ENCODE results near the gene RAB11B.
A peak's percentile ranks its signal among the peaks of the same experiment; 100 is the strongest.
"Not testable (repeated sequence)": the region's sequence is repeated elsewhere in the genome, so short reads cannot be mapped to it uniquely, and the experiment has no call there.

Gene RAB11B

DNA sequence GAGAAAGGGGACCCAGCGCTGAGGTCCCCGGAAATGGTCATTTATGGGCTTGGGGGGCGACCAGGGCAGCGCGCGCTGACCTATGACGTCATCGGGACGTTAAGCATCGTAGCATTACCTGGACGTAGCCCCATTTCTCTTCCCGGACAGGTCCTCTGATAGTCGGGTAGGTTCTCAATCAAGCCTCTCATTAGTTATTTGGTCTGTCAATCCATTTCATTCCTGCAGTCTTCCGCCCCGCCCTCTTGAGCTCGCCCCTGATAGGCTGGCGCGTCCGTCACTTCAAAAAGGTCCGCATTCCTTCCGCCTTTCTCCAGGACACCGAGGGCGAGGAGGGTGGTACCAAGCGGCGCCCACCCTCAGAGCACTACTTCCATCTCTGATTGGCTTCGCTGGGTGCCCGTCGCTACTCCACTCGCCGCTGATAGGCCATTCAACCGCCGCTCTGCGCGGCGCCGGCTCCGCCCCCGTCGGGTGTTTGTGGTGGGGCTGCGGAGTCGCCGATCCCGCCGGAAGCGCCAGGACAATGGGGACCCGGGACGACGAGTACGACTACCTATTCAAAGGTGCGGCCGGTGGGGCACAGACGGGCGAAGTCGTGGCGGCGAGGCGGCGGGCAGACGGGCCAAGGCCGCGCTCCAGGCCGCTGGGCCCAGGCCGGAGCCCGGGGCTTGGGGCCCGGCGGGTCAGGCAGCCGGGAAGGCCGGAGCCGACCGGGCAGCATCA lies at the start of gene RAB11B:
Gene RAB11B, plus strand, starts transcription at position 470 of the 726 bp plus-strand sequence. Its CDS starts 57 bp downstream, at position 527.
- DNase-seq = peak; percentile 100

GRCh38 chr19:8341504-8341903 lies 48.7 kb upstream of the RAB11B start:
- DNase-seq = not testable (repeated sequence)

DNA sequence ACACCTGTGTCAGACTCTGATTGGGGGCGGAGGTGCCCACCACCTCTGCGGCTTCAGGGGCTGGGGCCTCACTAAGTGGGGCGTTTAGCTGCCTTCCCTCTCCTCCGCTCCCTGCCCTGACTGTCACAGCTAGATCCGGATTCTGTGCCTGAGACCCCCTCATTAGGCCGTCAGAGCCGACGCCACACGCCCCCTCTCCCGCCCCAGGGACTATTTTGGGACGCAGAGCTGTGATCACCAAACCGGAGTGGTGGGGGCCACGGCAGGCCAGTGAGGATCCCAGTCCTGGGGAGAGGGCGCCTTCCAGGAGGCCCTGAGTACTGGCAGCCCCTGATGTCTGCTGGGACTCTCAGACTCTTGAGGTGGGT lies 47.9 kb upstream of the RAB11B start:
- DNase-seq = no peak

DNA sequence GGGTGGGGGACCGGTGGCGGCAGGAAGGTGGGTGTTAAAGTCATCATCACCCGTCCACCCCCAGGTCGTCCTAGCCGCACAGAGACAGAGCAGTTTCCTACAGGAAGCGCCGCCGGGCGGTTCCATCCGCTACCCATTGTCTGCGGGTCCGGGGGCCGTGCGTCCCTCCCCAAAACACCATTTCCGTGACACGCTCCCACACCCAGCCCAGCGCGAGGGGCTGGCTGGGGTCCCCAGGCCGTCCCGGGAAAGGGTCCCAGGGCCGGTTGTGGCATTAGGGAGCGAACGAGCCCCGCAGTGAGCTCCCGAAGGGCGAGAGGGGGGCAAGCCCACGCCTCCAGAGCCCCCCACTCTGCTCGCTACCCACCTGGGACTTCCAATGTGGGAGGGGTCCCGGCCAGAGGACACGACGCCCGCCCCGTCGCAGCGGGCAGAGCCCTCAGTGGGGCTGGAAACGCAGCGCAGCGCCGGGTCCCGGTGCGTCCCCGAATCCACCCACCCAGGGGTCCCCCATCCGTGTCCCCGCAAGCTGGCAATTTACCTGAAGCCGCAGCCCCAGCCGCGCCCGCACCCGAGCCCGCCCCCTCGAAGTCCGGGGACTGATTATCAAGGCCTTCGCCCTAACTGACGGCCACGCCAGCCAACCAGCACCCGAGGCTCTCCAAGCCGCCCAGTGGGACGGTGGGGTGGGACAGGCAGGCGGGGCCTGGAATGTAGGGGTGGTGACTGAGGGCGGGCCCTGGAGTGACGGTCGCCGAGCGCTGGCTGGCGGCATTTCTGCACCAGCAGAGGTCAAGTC lies 47.3 kb upstream of the RAB11B start, which contains the start of gene KANK3:
Gene KANK3, minus strand, starts transcription at position 579 of the 799 bp plus-strand sequence. CDS start 5,434 bp downstream, outside the sequence.
- DNase-seq = peak; percentile 75

DNA sequence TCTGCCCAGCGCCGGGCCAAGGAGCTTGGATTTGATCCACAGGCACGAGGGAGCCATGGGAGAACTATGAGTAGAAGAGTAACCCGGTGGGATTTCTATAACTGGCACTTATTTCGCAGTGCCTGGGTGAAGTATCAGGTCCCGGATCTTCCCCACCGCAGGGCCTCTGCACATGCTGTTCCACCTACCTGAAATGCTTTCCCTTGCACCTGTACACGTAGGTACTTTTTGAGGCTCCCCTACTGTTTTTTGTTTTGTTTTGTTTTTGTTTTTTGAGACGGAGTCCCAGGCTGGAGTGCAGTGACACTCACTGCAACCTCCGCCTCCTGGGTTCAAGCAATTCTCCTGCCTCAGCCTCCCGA lies 46.7 kb upstream of the RAB11B start:
- DNase-seq = no peak

GRCh38 chr19:8349629-8350372 lies 40.4 kb upstream of the RAB11B start:
- not testable (repeated sequence) for DNase-seq

DNA sequence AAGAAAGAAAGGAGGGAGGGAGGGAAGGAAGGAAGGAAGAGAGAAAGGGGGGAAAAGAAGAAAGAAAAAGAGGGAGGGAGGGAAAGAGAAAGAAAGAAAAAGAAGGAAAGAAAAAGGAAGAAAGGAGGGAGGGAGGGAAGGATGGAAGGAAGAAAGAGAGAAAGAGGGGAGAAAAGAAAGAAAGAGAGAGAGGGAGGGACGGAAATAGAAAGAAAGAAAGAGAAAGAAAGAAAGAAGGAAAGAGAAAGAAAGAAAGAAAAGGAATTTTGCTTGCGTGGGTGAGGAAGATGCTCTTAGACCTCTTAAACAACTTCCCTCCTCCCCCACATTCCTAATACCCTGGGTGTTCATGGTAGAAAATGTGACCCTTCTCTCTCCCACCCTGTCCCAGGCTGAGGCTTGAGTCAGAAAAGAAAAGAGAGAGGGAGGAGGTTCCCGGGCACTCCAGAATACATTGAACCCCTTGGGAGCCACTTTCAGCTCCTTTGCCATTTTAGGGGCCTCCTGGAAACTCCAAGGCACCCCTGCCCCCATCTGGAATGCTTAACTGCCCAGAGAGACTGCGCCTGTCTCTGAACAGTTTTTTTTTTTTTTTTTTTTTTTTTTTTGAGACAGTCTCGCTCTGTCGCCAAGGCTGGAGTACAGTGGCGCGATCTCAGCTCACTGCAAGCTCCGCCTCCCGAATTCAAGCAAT lies 37.9 kb upstream of the RAB11B start:
- DNase-seq = no peak

- DNase-seq = not testable (repeated sequence)
Measured at GRCh38 chr19:8352845-8353244, 37.3 kb upstream of the RAB11B start.

- DNase-seq = no peak
Measured at GRCh38 chr19:8355631-8356402, 34.3 kb upstream of the RAB11B start.

DNA sequence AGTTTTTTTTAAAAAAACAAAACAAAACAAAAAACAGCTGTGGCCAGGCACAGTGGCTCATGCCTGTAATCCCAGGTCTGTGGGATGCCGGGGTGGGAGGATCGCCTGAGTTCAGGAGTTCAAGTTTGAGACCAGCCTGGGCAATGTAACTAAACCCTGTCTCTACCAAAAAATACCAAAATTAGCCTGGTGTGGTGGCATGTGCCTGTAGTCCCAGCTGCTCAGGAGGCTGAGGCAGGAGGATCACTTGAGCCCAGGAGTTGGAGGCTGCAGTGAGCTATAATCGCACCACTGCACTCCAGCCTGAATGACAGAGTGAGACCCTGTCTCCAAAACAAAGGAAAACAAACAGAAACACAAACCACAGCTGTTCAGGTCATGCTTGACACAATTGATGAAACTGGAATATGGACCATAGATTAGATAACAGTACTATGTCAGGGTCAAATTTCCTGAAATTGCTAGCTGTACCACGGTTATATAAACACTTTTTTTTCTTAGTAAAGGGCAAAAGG lies 33.1 kb upstream of the RAB11B start:
- DNase-seq = no peak

DNA sequence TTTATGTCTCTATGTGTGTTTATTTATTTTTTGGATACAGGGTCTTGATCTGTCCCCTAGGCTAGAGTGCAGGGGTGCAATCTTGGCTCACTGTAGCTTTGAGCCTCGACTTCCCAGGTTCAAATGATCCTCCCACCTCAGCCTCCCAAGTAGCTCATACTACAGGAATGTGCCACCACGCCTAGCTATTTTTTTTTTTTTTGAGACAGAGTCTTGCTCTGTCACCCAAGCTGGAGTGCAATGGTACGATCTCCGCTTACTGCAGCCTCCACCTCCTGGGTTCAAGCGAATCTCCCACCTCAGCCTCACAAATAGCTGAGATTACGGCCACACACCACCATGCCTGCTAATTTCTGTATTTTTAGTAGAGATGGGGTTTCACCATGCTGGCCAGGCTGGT lies 31.2 kb upstream of the RAB11B start:
- no peak for DNase-seq

- no peak for DNase-seq
Measured at GRCh38 chr19:8360196-8360595, 30.0 kb upstream of the RAB11B start.

GRCh38 chr19:8361921-8362793 lies 28.0 kb upstream of the RAB11B start:
- peak; percentile 66 for DNase-seq

DNA sequence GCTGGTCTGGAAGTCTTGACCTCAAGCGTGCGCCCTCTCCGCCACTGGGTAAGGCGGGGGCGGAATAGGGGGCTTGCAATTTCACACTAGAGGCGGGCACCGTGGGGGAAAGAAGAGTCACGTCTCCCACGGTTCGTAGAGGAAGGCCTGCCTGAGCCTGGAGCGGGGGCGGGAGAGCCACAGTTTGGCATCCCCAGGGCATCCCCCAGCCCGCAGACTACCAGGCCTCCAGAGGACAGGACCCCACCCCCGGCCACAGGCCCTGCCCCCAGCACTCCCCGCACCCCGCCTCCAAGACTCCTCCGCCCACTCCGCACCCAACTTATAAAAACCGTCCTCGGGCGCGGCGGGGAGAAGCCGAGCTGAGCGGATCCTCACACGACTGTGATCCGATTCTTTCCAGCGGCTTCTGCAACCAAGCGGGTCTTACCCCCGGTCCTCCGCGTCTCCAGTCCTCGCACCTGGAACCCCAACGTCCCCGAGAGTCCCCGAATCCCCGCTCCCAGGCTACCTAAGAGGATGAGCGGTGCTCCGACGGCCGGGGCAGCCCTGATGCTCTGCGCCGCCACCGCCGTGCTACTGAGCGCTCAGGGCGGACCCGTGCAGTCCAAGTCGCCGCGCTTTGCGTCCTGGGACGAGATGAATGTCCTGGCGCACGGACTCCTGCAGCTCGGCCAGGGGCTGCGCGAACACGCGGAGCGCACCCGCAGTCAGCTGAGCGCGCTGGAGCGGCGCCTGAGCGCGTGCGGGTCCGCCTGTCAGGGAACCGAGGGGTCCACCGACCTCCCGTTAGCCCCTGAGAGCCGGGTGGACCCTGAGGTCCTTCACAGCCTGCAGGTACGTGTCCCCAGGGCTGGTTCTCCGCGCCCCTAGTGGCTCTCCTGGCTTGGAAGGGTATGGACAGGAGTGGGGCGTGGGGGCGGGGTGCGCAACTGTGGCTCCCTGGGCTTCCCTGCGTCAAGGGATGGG lies 26.1 kb upstream of the RAB11B start, which contains the start of gene ANGPTL4:
Gene ANGPTL4, plus strand, starts transcription at position 353 of the 969 bp plus-strand sequence. Its CDS starts 167 bp downstream, at position 520.
- no peak for DNase-seq

GRCh38 chr19:8366121-8366581 lies 24.0 kb upstream of the RAB11B start:
- DNase-seq = no peak

- DNase-seq = no peak
Measured at GRCh38 chr19:8366961-8367326, 23.2 kb upstream of the RAB11B start.

DNA sequence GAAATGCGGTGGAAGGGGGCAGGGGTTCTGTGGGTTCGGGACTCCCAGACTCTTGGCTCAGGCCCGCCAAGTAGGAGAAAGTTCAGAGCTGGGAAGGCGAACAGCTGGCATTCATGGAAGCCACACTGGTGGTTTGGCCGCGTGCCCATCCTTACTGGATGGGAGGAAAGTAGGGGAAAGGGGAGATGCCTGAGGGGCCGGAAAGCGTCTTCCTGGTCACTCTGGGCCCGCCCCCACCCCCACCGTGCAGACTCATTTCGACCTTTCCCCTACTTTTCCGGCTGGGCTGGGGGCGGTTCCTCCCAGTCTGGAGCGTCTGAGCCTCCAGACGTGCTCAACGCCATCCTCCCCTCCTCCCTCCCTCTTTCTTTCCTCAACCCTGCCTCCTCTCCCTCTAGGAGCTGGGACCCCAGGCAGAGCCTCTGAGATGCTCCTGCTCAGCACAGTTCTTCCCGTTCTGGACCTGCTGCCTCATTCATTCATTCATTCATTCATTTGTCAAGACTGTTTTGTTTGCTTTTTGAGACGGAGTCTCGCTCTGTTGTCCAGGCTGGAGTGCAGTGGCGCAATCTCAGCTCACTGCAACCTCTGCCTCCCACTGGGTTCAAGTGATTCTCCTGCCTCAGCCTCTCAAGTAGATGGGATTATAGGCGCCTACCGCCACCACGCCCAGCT lies 22.7 kb upstream of the RAB11B start:
- DNase-seq = peak; percentile 58

DNA sequence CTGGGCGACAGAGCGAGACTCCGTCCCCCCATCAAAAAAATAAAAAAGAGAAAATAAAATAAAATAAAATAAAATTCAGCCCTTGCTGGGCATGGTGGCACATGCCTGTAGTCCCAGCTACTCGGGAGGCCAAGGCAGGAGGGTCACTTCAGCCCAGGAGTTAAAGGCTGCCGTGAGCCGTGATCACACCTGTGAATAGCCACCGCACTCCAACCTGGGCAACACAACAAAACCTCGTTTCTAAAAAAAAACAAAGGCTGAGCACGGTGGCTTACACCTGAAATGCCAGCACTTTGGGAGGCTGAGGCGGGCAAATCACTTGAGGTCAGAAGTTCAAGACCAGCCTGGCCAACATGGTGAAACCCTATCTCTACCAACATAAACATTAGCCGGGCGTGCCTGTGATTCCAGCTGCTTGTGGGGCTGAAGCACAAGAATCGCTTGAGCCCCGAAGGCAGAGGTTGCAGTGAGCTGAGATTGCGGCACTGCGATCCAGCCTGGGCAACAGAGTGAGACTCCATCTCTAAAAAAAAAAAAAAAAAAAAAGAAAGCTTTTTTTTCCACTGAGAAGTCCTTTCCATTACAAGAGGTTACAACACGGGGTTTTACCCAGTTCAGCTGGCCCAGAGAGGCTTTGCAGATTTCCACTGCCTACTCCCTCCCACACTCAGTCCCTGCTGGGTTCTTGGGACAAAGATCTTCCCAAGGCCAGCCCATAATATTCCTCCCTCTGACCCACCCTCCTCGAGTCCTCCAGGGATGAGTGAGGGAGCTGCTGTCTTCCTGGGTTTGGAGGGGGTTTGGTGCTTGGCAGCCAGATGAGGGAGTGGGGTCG lies 19.8 kb upstream of the RAB11B start:
- no peak for DNase-seq
